Fibroblast of skin of left biceps (primary cell): ENCODE results near the gene RRM2.
"Not testable (repeated sequence)": the region's sequence is repeated elsewhere in the genome, so short reads cannot be mapped to it uniquely, and the experiment has no call there.

Experiments
- DNase-seq, 2 experiments: peaks; one replicate each; pipeline ENCODE4 v3.0.0-alpha.2; 2013; ENCODE audit warnings: low read depth in 2 of 2

Gene RRM2

GRCh38 chr2:10132596-10132995 lies 10.1 kb downstream of the RRM2 start:
- DNase-seq, result no peak

GRCh38 chr2:10132996-10133647 lies 10.6 kb downstream of the RRM2 start:
- no peak for DNase-seq

- DNase-seq, result no peak
Observed at GRCh38 chr2:10135296-10136089, 13.0 kb downstream of the RRM2 start.

GRCh38 chr2:10136101-10136934 lies 13.8 kb downstream of the RRM2 start:
- no peak for DNase-seq

GRCh38 chr2:10137053-10137843 lies 14.7 kb downstream of the RRM2 start:
- no peak for DNase-seq

GRCh38 chr2:10139536-10139935 lies 17.0 kb downstream of the RRM2 start:
- DNase-seq, result no peak

DNA sequence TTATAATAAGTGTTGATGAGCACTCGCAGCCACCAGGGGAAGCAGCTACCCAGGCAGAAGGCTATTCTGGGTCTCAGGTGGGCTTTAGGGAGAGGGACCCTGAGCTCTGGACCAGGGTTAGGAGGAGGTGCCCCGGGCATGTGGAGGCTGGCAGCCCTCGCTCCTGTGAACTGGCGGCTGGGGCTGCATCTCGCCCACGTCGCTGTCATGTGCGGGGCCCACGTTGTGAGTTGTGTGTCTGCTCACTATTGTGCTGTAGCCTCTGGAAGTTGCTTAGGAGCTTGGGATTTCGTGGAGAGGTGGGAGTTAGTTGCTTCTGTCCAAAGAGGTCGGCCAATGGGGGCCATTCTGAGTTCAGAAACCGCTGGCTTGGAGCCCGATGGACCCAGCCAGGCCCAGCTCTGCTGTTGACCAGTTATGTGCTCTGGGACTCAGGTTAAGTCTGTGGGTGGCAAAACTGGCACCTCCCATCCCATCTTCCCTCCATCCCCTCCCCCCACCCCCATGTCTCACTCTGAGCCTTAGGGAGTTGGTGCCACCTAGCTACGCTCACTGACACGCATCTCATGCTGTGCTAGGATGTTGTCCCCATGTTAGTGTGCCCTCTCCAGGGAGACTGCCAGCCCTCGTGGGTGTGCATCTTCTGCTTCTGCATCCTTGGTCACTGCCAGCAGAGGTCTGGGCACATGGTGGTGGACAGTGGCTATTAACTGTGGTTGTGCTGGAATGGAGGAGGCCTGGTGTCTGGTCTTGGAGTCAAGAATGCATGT lies 18.5 kb downstream of the RRM2 start:
- DNase-seq, result no peak

- no peak for DNase-seq
Observed at GRCh38 chr2:10141736-10142639, 19.4 kb downstream of the RRM2 start.

DNA sequence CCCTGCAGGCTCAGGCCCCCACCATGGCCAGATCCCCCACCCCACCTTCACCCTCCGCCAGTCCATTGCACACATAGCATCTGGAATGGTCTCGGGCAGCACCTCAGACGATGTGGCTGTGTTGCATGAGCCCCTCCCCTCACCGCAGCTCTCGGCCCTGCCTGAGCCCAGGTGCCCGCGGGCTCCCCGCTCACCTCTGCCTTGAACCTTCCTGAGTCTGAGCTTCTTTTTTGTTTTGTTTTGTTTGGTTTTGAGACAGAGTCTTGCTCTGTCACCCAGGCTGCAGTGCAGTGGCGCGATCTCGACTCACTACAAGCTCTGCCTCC lies 20.1 kb downstream of the RRM2 start:
- DNase-seq, result no peak

DNA sequence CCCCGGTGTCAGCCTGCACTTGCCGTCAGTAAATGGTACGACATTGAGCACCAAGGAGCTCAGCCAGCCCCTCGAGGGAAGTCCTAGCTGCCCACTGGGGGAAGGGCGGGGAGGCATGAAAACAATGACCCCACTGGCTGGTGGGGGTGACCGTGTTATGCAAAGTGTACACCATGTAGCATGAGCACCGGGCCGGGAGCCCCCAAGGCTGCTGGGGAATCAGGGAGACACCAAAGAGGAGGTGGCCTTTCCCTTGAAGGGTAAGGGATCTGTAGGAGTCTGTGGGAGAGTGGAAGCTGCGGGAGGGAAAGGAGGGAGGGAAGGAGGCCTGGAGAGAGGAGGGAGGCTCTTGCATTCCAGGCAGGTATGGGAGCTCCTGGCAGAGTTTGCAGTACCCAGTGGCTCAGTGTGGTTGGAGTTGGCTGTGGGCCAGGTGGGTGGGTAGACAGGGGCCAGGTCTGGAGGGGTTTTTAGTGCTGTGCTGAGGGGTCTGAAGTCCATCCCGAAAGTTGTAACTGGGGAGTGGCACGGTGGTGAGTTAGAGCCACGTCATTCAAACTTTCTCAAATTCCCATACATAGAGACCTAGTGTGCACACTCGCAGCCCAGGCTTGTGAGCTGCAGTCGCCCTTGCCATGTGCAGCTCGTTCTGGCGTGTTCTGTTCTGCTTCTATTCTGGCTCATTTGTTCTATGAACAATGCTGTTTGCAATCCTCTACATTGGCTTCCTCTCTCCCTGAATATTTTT lies 22.4 kb downstream of the RRM2 start:
- no peak for DNase-seq

GRCh38 chr2:10145519-10146357 lies 23.2 kb downstream of the RRM2 start:
- DNase-seq, result no peak

GRCh38 chr2:10146366-10147005 lies 23.9 kb downstream of the RRM2 start:
- DNase-seq, result no peak

- DNase-seq, result not testable (repeated sequence)
Observed at GRCh38 chr2:10147050-10147660, 24.6 kb downstream of the RRM2 start.

DNA sequence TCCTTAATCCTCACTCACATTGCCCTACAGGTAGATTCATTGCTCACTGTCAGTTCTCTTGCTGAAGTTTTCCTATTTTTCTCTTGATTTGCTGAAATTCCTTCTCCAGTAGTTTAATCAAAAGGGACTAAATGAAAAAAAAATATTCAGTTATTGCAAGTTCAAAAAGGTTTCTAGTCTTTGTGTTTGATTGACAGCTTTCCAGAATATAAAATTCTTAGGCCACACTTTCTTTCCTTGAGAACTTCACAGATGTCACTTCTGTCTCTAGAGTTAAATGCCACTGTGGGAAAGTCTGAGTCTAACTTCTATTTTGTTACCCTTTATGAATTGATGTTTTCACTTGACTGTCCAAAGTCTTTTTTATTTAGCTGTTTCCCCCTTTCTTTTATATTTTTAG lies 25.7 kb downstream of the RRM2 start:
- DNase-seq, result no peak

DNA sequence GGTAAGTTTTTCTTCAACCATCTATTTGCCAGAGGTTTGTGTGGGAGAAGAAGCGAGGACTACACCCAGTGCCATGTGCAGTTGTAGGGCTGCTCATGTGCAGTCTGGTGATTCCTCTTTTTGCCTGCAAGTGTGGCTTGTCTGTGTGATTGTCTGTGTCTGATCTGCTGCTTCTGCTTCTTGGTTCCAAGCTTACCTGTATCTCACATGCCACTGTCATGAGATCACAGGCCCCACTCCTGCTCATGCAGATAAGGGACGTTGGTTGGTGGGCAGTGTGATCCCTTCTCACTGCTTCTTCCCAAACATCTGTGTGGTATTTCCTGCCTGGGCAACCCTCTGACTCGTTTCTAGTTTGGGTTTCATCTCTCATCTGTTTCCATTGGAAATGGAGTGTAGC lies 27.1 kb downstream of the RRM2 start:
- DNase-seq, result no peak

DNA sequence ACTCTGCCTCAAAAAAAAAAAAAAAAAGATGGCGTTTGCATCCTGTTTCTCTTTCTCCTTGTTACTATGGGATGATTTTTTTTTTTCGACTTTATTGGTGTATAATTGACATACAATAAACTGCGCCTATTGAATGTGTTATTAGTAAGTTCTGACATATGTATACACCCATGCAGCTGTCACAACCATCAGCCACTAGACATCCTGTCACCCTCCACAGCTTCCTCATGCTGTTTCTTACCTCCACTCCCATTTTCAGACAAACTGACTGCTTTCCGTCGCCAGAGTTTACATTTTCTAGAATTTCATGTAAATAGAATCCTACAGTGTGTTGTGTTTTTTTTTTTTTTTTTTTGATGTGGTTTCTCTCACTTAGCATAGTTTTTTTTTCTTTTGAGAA lies 27.9 kb downstream of the RRM2 start:
- DNase-seq, result no peak

DNA sequence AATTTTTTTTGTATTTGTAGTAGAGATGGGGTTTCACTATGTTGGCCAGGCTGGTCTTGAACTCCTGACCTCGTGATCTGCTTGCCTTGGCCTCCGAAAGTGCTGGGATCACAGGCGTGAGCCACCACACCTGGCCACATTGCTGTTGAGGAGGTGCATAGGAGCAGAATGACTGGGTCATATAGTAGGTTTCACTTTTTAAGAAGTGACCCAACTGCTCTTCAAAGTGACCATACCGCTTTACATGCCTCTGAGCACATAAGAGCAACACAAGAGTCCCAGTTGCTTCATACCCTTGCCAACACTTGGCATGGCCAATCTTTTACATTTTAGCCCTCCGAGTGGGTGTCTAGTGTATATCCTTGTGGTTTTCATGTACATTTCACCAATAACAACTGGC lies 28.9 kb downstream of the RRM2 start:
- DNase-seq, result no peak

DNA sequence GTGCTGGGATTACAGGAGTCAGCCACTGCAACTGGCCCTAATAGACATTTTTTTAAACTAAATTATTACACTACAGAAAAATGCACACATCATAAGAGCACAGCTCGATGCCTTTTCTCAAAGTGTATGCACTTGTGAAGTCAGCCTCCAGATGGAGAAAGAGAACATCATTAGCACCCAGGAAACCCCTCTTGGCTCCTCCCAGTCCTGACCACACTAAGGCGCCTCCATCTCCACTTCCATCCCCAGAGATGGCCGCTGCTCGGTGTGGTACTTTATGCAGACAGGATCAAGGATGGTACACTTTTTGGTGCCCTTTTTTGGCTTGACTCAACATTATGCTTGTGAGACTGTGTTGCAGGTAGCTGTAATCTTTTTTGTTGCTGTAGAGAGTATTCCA lies 34.8 kb downstream of the RRM2 start:
- DNase-seq, result no peak
